NCI-H1694 (cell line): ENCODE measurements around the gene LRRC1.

Source experiments
- DNase-seq: peaks from one replicate; lab custom pipeline; 2025; lab: John Stamatoyannopoulos, UW

LRRC1 gene

GRCh38 chr6:53815381-53816119 is 20.7 kb downstream of the LRRC1 start:
- DNase-seq: no peak

GRCh38 chr6:53818858-53819609 is 24.2 kb downstream of the LRRC1 start:
- DNase-seq: no peak

- DNase-seq: no peak
These were observed 27.8 kb downstream of the LRRC1 start for GRCh38 chr6:53822401-53823125.

GRCh38 chr6:53824714-53825113 is 29.9 kb downstream of the LRRC1 start:
- DNase-seq: no peak

GRCh38 chr6:53825532-53826321 is 30.9 kb downstream of the LRRC1 start:
- DNase-seq: no peak

GRCh38 chr6:53827531-53827930 is 32.7 kb downstream of the LRRC1 start:
- DNase-seq: no peak

- peak; percentile 7 for DNase-seq
These were observed 33.4 kb downstream of the LRRC1 start for GRCh38 chr6:53828215-53828614.

- no peak for DNase-seq
These were observed 34.3 kb downstream of the LRRC1 start for GRCh38 chr6:53828966-53829697.

- no peak for DNase-seq
These were observed 35.0 kb downstream of the LRRC1 start for GRCh38 chr6:53829698-53830221.

- DNase-seq: no peak
These were observed 35.6 kb downstream of the LRRC1 start for GRCh38 chr6:53830366-53830765.

GRCh38 chr6:53831081-53831869 is 36.5 kb downstream of the LRRC1 start:
- DNase-seq: no peak

GRCh38 chr6:53831936-53832660 is 37.3 kb downstream of the LRRC1 start:
- DNase-seq: no peak

- no peak for DNase-seq
These were observed 38.4 kb downstream of the LRRC1 start for GRCh38 chr6:53833155-53833554.

GRCh38 chr6:53834132-53834531 is 39.3 kb downstream of the LRRC1 start:
- no peak for DNase-seq

GRCh38 chr6:53837865-53838769 is 43.3 kb downstream of the LRRC1 start:
- DNase-seq: no peak

GRCh38 chr6:53840027-53840426 is 45.2 kb downstream of the LRRC1 start:
- no peak for DNase-seq

GRCh38 chr6:53845280-53846195 is 50.7 kb downstream of the LRRC1 start:
- no peak for DNase-seq
